H1 (cell line): ENCODE measurements around the gene HDAC9. TPM values are rescaled to one million over a fixed set of nuclear protein-coding genes. Genes with fewer than 3 reads are reported as not detected.

Source experiments
- CTCF ChIA-PET: fragments of 300-600 bp; sonication (Branson Sonifier 250); formaldehyde crosslinking; loops from one replicate; lab custom pipeline; 2021; ENCODE audit not compliant: partially characterized antibody; lab: Charles Lee
- POLR2A ChIA-PET: fragments of 300-600 bp; sonication (Branson Sonifier 250); formaldehyde crosslinking; loops from one replicate; lab custom pipeline; 2021; ENCODE audit warnings: inconsistent platforms; ENCODE audit not compliant: partially characterized antibody; lab: Charles Lee
- DNase-seq, 2 experiments: peaks; one replicate each; pipeline versions ENCODE4 v3.0.0 to v3.0.0-alpha.2; 2010 to 2022; ENCODE audit warnings: low spot score in 2 of 2, low read depth in 1 of 2, mixed read lengths in 1 of 2
- FAIRE-seq: peaks from 2 replicates; lab custom pipeline; 2011; peaks lifted over from hg19 to GRCh38; lab: Jason Lieb, UNC
- H2AFZ ChIP-seq: 2 replicates; pipeline ENCODE4 v1.8.1; 2012; ENCODE audit warnings: low read length, inconsistent platforms
- H2AK5ac ChIP-seq: 2 replicates; pipeline ENCODE4 v1.6.1; 2013; ENCODE audit warnings: low read depth, low read length
- H2BK120ac ChIP-seq: replicated peaks from 2 replicates; pipeline ENCODE3; 2013; ENCODE audit warnings: low read depth, low read length, inconsistent platforms
- H2BK12ac ChIP-seq: 2 replicates; pipeline ENCODE4 v1.6.1; 2013; ENCODE audit warnings: low read depth, low read length
- H2BK15ac ChIP-seq: 2 replicates; pipeline ENCODE4 v1.6.1; 2013; ENCODE audit warnings: low read length
- H2BK20ac ChIP-seq: 2 replicates; pipeline ENCODE4 v1.6.1; 2013; ENCODE audit warnings: low read length
- H2BK5ac ChIP-seq: 2 replicates; pipeline ENCODE4 v1.6.1; 2013; ENCODE audit warnings: low read depth, low read length
- H3K14ac ChIP-seq: 2 replicates; pipeline ENCODE4 v1.6.1; 2013; ENCODE audit warnings: inconsistent platforms; ENCODE audit not compliant: insufficient read length
- H3K18ac ChIP-seq: 2 replicates; pipeline ENCODE4 v1.6.1; 2013; ENCODE audit warnings: low read length; ENCODE audit errors: extremely low read depth
- H3K23ac ChIP-seq: 2 replicates; pipeline ENCODE4 v1.6.1; 2013; ENCODE audit warnings: inconsistent platforms; ENCODE audit not compliant: insufficient read length
- H3K23me2 ChIP-seq: 2 replicates; pipeline ENCODE4 v1.6.1; 2013; ENCODE audit warnings: low read depth, low read length
- H3K27ac ChIP-seq: 2 replicates; pipeline ENCODE4 v1.6.1; 2011; ENCODE audit warnings: low read depth, low read length, inconsistent platforms
- H3K27me3 ChIP-seq, 4 experiments: replicated peaks in 1 of 4; 1 replicate in 1 of 4; 2 replicates in 3 of 4; pipeline versions ENCODE4 v1.6.1 to v1.8.1; 2011 to 2013; ENCODE audit warnings: low read length in 3 of 4, mild to moderate bottlenecking in 3 of 4, inconsistent platforms in 2 of 4, mixed read lengths in 2 of 4, moderate library complexity in 1 of 4; ENCODE audit not compliant: control insufficient read depth in 3 of 4, insufficient read depth in 3 of 4; ENCODE audit errors: extremely low read depth in 1 of 4
- H3K36me3 ChIP-seq, 4 experiments: 2 replicates each; pipeline versions ENCODE4 v1.6.1 to v1.8.1; 2011 to 2013; ENCODE audit warnings: mild to moderate bottlenecking in 4 of 4, low read length in 3 of 4, moderate library complexity in 2 of 4, control low read depth in 1 of 4, inconsistent platforms in 1 of 4; ENCODE audit not compliant: insufficient read depth in 4 of 4, control insufficient read depth in 2 of 4
- H3K4ac ChIP-seq: replicated peaks from 2 replicates; pipeline ENCODE3; 2013; ENCODE audit warnings: low read length, low read depth, mixed read lengths, inconsistent platforms; ENCODE audit not compliant: insufficient read length
- H3K4me1 ChIP-seq, 4 experiments: replicated peaks in 1 of 4; 1 replicate in 1 of 4; 2 replicates in 3 of 4; pipeline versions ENCODE4 v1.6.1 to v1.8.1; 2011 to 2013; ENCODE audit warnings: low read length in 3 of 4, inconsistent platforms in 2 of 4, mixed read lengths in 1 of 4; ENCODE audit not compliant: insufficient read depth in 4 of 4, control insufficient read depth in 3 of 4
- H3K4me2 ChIP-seq, 2 experiments: 2 replicates each; pipeline versions ENCODE4 v1.6.1 to v1.8.1; 2011 to 2013; ENCODE audit warnings: low read depth in 2 of 2, low read length in 2 of 2, control low read depth in 1 of 2, inconsistent platforms in 1 of 2, mild to moderate bottlenecking in 1 of 2; ENCODE audit not compliant: insufficient read depth in 1 of 2
- H3K4me3 ChIP-seq, 4 experiments: fragments of 200-600, 300-600 bp in 1 of 4; sonication (generic), shearing (Covaris generic), sonication (Bioruptor Twin) in 1 of 4; 2 replicates each; pipeline versions ENCODE4 v1.5.1 to v1.8.1; 2011 to 2016; ENCODE audit warnings: low read length in 4 of 4, low read depth in 3 of 4, control low read depth in 2 of 4, inconsistent platforms in 2 of 4, mild to moderate bottlenecking in 2 of 4, mixed read lengths in 1 of 4, moderate library complexity in 1 of 4; ENCODE audit not compliant: insufficient read depth in 2 of 4; ENCODE audit errors: extremely low read depth in 1 of 4
- H3K56ac ChIP-seq: replicated peaks from 2 replicates; pipeline ENCODE3; 2013; ENCODE audit warnings: low read depth, mild to moderate bottlenecking, mixed read lengths, low read length, inconsistent platforms; ENCODE audit not compliant: insufficient read length
- H3K79me1 ChIP-seq: 2 replicates; pipeline ENCODE4 v1.6.1; 2013; ENCODE audit warnings: low read depth, low read length, control low read depth
- H3K79me2 ChIP-seq, 2 experiments: 2 replicates each; pipeline versions ENCODE4 v1.6.1 to v1.8.1; 2012 to 2013; ENCODE audit warnings: low read length in 2 of 2, mild to moderate bottlenecking in 2 of 2, inconsistent platforms in 1 of 2; ENCODE audit not compliant: insufficient read depth in 2 of 2, control insufficient read depth in 1 of 2
- H3K9ac ChIP-seq, 4 experiments: replicated peaks in 1 of 4; 1 replicate in 1 of 4; 2 replicates in 3 of 4; pipeline versions ENCODE4 v1.6.1 to v1.8.1; 2011 to 2013; ENCODE audit warnings: low read depth in 3 of 4, low read length in 3 of 4, control low read depth in 2 of 4, mild to moderate bottlenecking in 2 of 4, moderate library complexity in 2 of 4, inconsistent platforms in 1 of 4; ENCODE audit errors: extremely low read depth in 1 of 4
- H3K9me3 ChIP-seq, 2 experiments: 2 replicates each; pipeline versions ENCODE4 v1.6.1 to v1.8.1; 2012 to 2013; ENCODE audit warnings: mild to moderate bottlenecking in 2 of 2, moderate library complexity in 2 of 2, control low read depth in 1 of 2, inconsistent platforms in 1 of 2, low read depth in 1 of 2, low read length in 1 of 2, mixed read lengths in 1 of 2; ENCODE audit not compliant: insufficient read depth in 2 of 2
- H4K20me1 ChIP-seq, 2 experiments: replicated peaks in 1 of 2; 2 replicates each; pipeline versions ENCODE3 to v1.8.1; 2011 to 2013; ENCODE audit warnings: inconsistent platforms in 2 of 2, low read length in 2 of 2, mild to moderate bottlenecking in 1 of 2; ENCODE audit not compliant: insufficient read depth in 2 of 2, control insufficient read depth in 1 of 2
- H4K5ac ChIP-seq: 2 replicates; pipeline ENCODE4 v1.6.1; 2013; ENCODE audit warnings: low read length, low read depth, mixed read lengths, inconsistent platforms; ENCODE audit not compliant: insufficient read length
- H4K8ac ChIP-seq: 2 replicates; pipeline ENCODE4 v1.8.0; 2013; ENCODE audit warnings: mild to moderate bottlenecking, moderate library complexity, low read length, inconsistent platforms; ENCODE audit not compliant: insufficient read depth; ENCODE audit errors: extremely low read depth
- H4K91ac ChIP-seq: replicated peaks from 2 replicates; pipeline ENCODE3; 2013; ENCODE audit warnings: low read length, mixed read lengths, inconsistent platforms; ENCODE audit not compliant: insufficient read length
- ATF3 ChIP-seq: IDR thresholded peaks from 2 replicates; pipeline ENCODE4 v1.6.1; 2011; ENCODE audit warnings: low read depth, mild to moderate bottlenecking, low read length; ENCODE audit not compliant: insufficient read depth
- CEBPB ChIP-seq: IDR thresholded peaks from 2 replicates; pipeline ENCODE4 v1.6.1; 2012; ENCODE audit warnings: low read depth, low read length
- CREB1 ChIP-seq: IDR thresholded peaks from 2 replicates; pipeline ENCODE4 v1.6.1; 2012; ENCODE audit warnings: inconsistent platforms
- EGR1 ChIP-seq: IDR thresholded peaks from 2 replicates; pipeline ENCODE4 v1.6.1; 2011; ENCODE audit warnings: low read depth, low read length, borderline replicate concordance
- EP300 ChIP-seq, 2 experiments: IDR thresholded peaks; 1 replicate in 1 of 2; 2 replicates in 1 of 2; pipeline ENCODE4 v1.6.1; 2011 to 2012; ENCODE audit warnings: low read depth in 2 of 2, low read length in 2 of 2, mild to moderate bottlenecking in 2 of 2, borderline replicate concordance in 1 of 2, inconsistent platforms in 1 of 2, moderate library complexity in 1 of 2
- HDAC2 ChIP-seq, 2 experiments: fragments of 300-600 bp in 1 of 2; sonication (generic) in 1 of 2; IDR thresholded peaks; 2 replicates each; pipeline ENCODE4 v1.6.1; 2011 to 2012; ENCODE audit warnings: low read depth in 2 of 2, low read length in 2 of 2, mild to moderate bottlenecking in 2 of 2, moderate library complexity in 2 of 2, borderline replicate concordance in 1 of 2, inconsistent platforms in 1 of 2
- KDM4A ChIP-seq: IDR thresholded peaks from one replicate; pipeline ENCODE4 v1.7.1; 2012; ENCODE audit warnings: low read depth, mild to moderate bottlenecking, moderate library complexity, low read length, inconsistent platforms; ENCODE audit not compliant: severe bottlenecking
- POLR2AphosphoS5 ChIP-seq: IDR thresholded peaks from 2 replicates; pipeline ENCODE4 v1.6.1; 2011; ENCODE audit warnings: low read depth, low read length
- RAD21 ChIP-seq, 2 experiments: IDR thresholded peaks in 1 of 2; conservative IDR thresholded peaks in 1 of 2; 2 replicates each; pipeline ENCODE4 v1.6.1; 2011; ENCODE audit warnings: low read depth in 2 of 2, low read length in 2 of 2, improper control_type of control experiment in 1 of 2, inconsistent platforms in 1 of 2, mild to moderate bottlenecking in 1 of 2, moderate library complexity in 1 of 2
- SIX5 ChIP-seq: IDR thresholded peaks from 2 replicates; pipeline ENCODE4 v1.6.1; 2011; ENCODE audit warnings: mild to moderate bottlenecking, low read depth, low read length
- SRF ChIP-seq: IDR thresholded peaks from 2 replicates; pipeline ENCODE4 v1.6.1; 2011; ENCODE audit warnings: mild to moderate bottlenecking, low read depth, low read length, moderate library complexity
- ZNF274 ChIP-seq: IDR thresholded peaks from 2 replicates; pipeline ENCODE4 v1.7.0; 2012; ENCODE audit warnings: low read length, borderline replicate concordance; ENCODE audit errors: extremely low read depth
- WGBS, 2 experiments: shearing (Covaris generic) in 1 of 2; methylation state at CpG; one replicate each; pipeline versions ENCODE4 v1.1.6 to v1.1.7; 2013 to 2015; ENCODE audit warnings: low lambda C conversion rate in 2 of 2, mixed read lengths in 2 of 2, inconsistent platforms in 1 of 2, low coverage in 1 of 2, missing lambda C conversion rate in 1 of 2; ENCODE audit not compliant: insufficient replicate concordance in 2 of 2, insufficient coverage in 1 of 2, insufficient read length in 1 of 2; ENCODE audit errors: extremely low coverage in 1 of 2, missing lambda C conversion rate in 1 of 2; 5-methylcytosine and 5-hydroxymethylcytosine counted together
- polyA plus RNA-seq, 7 experiments: library from polyadenylated mRNA; depleted of rRNA in 3 of 7; stranded (reverse) in 5 of 7; unstranded in 2 of 7; fragments of >200 nt in 5 of 7; fragments of 200-250 nt in 2 of 7; gene quantifications; 1 replicate in 5 of 7; 2 replicates in 1 of 7; 4 replicates in 1 of 7; pipeline versions ENCODE4 v1.2.1 to v1.2.3, GENCODE V29; 2011 to 2013; ENCODE audit warnings: missing spikeins in 2 of 7, mixed read lengths in 2 of 7
- total RNA-seq: library from RNA; stranded (reverse); fragmentation: NEBNext Ultra II Directional; extraction: Animal tissue kit (Norgen Biotek cat#: 25700); gene quantifications from 2 replicates; pipeline ENCODE4 v1.2.1, GENCODE V29; 2021

HDAC9 gene
- total and polyA plus RNA-seq, 2 of the 8 experiments (the other 6 are each of a cell fraction or from before 2014, with no cell fraction given) = 9.5 to 13.1 TPM

- H3K4me3 ChIP-seq = no peak overlapping the region
- no peak overlapping the region for H3K27ac ChIP-seq
- no peaks in the 10 kb centered on the region for H3K79me1 ChIP-seq
- no peaks in the 10 kb centered on the region for H3K36me3 ChIP-seq
- H3K18ac ChIP-seq = no peak overlapping the region
- WGBS, 2 experiments = 80% methylated on average over 3 of the region's 3 CpGs; no CpG with 5 or more reads in 1 of the 2 experiments
- H3K4me2 ChIP-seq = no peak overlapping the region
- H2BK120ac ChIP-seq = no peak overlapping the region
- H3K23me2 ChIP-seq = no peaks in the 10 kb centered on the region
- H2BK12ac ChIP-seq = no peak overlapping the region
- no peak overlapping the region for H4K91ac ChIP-seq
- H3K27me3 ChIP-seq = no peaks in the 10 kb centered on the region
- ChIA-PET CTCF (interaction anchor here (1.2 kb wide), 1 partner anchor 58 kb away, joined by 3 read pairs; no protein-coding TSS in a partner anchor), POLR2A (no interaction called here)
- no peak overlapping the region for H2AK5ac ChIP-seq
- no peak overlapping the region for H2AFZ ChIP-seq
- no peak overlapping the region for H3K4ac ChIP-seq
- H2BK5ac ChIP-seq = no peak overlapping the region
- DNase-seq (no peak), FAIRE-seq (no peak)
- H2BK15ac ChIP-seq = no peak overlapping the region
- H3K23ac ChIP-seq = no peak overlapping the region
- 0 out of 7 replicates have a peak, but pooled peaks cover 0 to 2% (median 0%) of the 10 kb centered on the region in 4 experiments for H3K4me1 ChIP-seq
- H4K20me1 ChIP-seq = no peaks in the 10 kb centered on the region
- H3K14ac ChIP-seq = no peak overlapping the region
- no peaks in the 10 kb centered on the region for H3K79me2 ChIP-seq
- H3K9me3 ChIP-seq = peaks cover 5 to 9% of the 10 kb centered on the region in 2 experiments; a peak in 1 of 4 replicates
- no peak overlapping the region for H3K9ac ChIP-seq
- H4K8ac ChIP-seq = no peak overlapping the region
- no peak overlapping the region for H3K56ac ChIP-seq
- no peak overlapping the region for H2BK20ac ChIP-seq
- H4K5ac ChIP-seq = no peak overlapping the region
- TF ChIP-seq RAD21 (IDR thresholded peaks at IDR 0.05 in 1 of 2, conservative IDR thresholded peaks at IDR 0.05 in 1 of 2; ENCODE audit: low read depth in 2 of 2, low read length in 2 of 2) (no peak), SRF (no peak), CREB1 (no peak), SIX5 (no peak), HDAC2 (IDR thresholded peaks at IDR 0.05; ENCODE audit: borderline replicate concordance in 1 of 2, low read depth in 2 of 2, low read length in 2 of 2) (no peak), CEBPB (no peak), EP300 (IDR thresholded peaks at IDR 0.05; ENCODE audit: borderline replicate concordance in 1 of 2, low read depth in 2 of 2, low read length in 2 of 2) (no peak), ATF3 (no peak), KDM4A (no peak), EGR1 (no peak), POLR2AphosphoS5 (no peak), ZNF274 (no peak)
Observed at GRCh38 chr7:18993933-18994668, 498.6 kb downstream of the HDAC9 start.
